Stimulated activated CD4-positive, alpha-beta T cell treated with anti-CD3 and anti-CD28 coated beads, TNF-alpha, amount 100 ng/mL, for 24 hours (primary cell): ENCODE data around the gene ADPRM.
"Not testable (repeated sequence)": the region's sequence is repeated elsewhere in the genome, so short reads cannot be mapped to it uniquely, and the experiment has no call there.

Source experiments
- DNase-seq, 3 experiments: peaks; one replicate each; pipeline ENCODE4 v3.0.0-alpha.2; 2020; ENCODE audit warnings: low read depth in 3 of 3

ADPRM gene

DNA sequence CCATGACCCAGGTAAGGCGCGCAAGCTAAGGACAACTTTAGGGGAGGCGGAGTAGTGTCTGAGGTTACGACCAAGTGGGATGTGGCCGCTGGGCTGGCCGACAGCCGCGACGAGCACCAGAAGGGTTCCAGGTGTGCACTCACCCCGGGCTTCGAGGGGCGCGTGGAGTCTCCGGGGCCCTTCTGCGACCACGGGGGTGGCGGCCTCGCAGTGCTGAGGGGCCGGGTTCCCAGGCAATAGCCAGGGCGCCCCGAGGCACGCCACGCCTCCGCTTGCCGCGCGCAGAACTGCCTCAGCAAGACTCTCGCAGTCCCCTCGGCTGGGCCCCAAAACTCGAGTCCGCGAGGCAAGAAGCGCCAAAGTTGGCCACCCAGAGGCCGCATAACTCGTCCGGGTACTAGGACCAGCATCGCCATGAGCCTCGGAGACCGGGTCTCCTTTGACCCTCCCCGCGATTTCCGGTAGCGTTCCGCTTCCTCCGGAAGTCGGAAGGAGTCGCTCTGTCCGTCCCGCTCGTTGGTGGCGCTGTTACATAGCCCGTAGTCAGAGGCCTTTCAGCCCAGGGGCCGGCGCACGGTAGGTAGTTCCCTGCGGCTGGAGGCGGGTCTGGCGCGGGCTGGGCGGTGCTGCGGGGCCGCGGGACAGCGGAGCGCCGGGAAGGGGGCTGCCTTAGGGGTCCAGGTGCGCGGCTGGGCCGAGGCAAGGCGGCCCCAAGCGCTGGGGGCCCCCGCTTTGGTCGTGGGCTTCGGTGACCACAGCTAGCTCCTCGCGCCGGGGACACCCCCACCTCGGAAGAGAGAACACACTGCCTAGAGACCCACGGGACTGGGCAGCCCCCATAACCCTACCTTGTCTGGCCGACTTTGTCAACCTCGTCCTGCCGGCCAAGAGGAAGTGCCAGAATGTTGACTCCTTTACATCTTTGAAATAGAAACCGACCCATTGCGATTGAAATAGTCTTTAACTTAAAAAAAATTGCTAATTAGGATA, at the start of gene ADPRM, which contains the start of gene SCO1:
ADPRM (plus strand) TSS at position 503 of the 990 bp plus-strand sequence. CDS start 7,333 bp downstream, outside the sequence.
SCO1 (minus strand) TSS at position 442 of the 990 bp plus-strand sequence; CDS start at position 416, 26 bp downstream.
- DNase-seq, result peak; percentile 85 to 89 (median 87)

GRCh38 chr17:10648381-10648780, 49.0 kb upstream of the ADPRM start:
- no peak for DNase-seq

GRCh38 chr17:10648956-10649355, 48.4 kb upstream of the ADPRM start:
- no peak for DNase-seq

DNA sequence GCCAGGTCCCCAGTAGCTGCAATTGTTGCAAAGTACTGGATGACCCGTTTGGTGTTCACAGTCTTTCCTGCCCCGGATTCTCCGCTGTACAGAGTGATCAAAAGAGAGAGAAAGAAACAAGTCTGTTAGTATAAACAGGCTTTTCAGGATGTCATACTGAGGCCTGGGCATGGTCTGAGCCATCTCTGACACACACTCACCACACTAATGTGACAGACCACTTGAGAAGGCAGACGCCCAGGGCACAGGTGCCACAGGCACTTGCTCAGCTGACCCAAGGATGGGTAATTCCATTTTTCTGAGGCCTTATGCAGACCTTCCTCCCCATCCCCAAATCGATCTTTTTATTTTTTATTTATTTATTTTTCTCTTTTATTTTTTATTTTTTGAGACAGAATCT, 47.8 kb upstream of the ADPRM start:
- no peak for DNase-seq

DNA sequence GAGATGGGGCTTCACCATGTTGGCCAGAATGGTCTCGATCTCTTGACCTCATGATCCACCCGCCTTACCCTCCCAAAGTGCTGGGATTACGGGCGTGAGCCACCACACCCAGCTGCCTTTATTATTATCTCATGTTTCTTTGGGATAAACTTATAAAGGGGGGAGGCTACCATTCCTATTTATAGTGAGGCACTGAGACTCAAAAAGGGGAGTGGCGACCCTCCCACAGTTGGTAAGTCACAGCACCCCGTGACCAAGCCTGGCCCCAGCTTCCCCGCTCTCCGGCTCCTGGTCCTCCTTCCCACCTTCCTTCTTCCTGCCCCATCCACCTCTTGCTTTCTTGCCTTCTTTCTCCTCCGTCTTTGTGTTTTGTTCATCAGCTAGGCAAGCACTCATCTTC, 45.5 kb upstream of the ADPRM start:
- DNase-seq, result no peak

DNA sequence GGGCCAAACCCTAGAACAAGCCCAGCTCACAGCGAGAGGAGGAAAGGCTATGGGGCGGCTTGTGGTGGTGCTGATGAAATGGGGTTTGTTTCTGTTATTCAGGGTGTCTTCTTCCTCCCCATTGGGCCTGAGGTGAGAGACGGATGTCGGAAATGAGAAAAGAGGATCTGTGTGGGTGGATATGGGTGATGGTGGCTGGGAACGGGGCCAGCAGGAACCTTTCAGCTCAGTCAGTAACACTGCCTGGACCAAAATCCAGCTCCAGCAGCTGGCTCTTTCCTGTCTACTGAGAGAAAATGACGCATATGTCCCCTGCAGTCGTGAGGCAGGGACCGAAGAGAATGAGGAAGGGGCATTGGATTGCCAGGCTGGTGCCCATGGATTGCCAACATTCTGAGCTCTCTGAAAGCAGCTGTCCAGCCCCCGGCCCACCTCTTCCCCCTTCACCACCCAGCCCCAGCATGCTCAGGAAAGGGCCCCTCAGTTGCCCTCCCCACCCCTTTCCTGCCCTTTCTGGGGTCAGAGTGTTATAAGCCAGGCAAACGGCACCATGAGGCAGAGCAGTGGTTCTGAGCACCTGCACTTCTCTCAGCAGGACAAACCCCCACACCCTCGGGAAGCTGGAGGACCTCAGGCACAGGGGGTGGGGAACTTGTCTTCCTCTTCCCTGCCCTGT, 44.3 kb upstream of the ADPRM start:
- DNase-seq, result no peak

- DNase-seq, result no peak
These were observed 43.4 kb upstream of the ADPRM start for GRCh38 chr17:10653987-10654386.

- DNase-seq, result no peak
These were observed 40.2 kb upstream of the ADPRM start, which contains the start of gene MYH3 for GRCh38 chr17:10657148-10657547. MYH3 (minus strand) TSS chr17:10657309; CDS start chr17:10655064, 2,245 bp downstream.

- no peak for DNase-seq
These were observed 39.5 kb upstream of the ADPRM start for GRCh38 chr17:10657879-10658278.

GRCh38 chr17:10661437-10661836, 36.0 kb upstream of the ADPRM start:
- DNase-seq, result no peak

GRCh38 chr17:10663231-10663630, 34.2 kb upstream of the ADPRM start:
- no peak for DNase-seq

DNA sequence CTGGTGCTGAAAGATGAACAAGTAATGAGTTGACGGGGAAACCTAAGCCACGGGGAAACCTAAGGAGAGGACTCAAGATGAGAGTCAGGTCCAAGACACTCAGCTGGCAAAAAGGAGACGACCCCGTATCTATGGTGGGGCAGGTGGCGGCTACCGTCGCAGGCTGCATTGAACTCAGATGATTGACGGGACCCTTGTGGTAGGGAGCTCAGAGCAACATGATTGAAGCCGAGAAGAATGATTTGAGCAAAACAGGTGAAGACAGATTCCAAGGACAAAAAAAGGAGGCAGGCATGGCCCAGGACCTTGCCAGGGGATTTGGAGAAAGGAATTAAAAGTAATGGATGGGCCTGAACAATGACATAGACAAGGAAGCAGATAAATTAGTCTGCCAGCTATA, 32.8 kb upstream of the ADPRM start:
- no peak for DNase-seq

DNA sequence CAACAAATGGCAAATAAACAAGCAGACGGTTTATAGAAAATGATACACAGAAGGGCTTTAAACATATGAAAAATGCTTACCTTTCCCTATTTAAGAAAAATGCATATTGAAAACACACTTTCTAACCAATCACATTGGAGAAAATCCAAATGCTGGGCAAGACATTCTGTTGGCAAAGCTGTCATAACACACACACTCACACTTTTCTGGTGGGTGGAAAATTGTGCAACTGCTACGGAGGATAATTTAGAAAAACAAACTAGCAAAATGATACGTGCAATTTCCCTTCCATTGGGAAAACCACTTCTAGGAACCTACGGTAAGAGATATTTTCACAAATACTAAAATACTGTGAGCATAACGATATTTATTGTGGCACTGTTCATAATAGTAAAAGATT, 30.5 kb upstream of the ADPRM start:
- no peak for DNase-seq

DNA sequence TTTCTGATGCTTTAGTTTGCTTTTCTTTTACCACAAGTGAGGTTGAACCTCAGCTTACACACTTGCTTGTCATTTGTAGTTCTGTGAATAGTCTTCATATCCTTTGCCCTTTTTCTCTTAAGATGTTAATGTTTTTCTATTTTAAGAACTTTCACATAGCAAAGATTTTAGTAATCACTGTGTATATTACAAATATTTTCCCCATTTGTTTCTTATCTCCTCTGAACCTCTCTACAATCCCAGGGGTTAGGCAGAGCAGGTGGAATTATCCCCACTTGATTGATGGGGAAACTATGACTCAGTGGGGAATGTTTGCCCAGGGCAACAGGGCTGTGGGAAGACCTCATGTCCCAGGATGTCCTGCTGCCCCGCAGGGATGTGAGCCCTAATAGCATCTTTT, 28.6 kb upstream of the ADPRM start:
- no peak for DNase-seq

DNA sequence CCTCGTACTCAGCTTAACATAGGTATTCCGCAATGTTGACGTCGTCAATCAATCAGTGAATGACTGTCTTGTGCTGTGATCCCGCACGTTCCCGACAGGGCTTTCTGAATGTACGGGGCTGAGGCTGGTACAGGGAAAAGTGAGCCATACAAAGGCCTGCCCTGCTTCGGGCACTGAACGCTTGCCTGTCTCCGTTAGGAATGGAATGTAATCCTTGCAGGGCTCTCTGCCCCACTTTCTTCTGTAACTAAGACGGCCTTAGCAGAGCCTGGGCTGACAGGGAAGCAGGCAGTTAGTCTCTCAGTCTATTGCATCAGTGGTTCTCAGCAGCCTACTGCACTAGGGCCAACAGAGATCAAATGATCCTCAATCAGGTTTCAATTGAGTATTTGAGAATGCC, 24.1 kb upstream of the ADPRM start:
- DNase-seq, result no peak

DNA sequence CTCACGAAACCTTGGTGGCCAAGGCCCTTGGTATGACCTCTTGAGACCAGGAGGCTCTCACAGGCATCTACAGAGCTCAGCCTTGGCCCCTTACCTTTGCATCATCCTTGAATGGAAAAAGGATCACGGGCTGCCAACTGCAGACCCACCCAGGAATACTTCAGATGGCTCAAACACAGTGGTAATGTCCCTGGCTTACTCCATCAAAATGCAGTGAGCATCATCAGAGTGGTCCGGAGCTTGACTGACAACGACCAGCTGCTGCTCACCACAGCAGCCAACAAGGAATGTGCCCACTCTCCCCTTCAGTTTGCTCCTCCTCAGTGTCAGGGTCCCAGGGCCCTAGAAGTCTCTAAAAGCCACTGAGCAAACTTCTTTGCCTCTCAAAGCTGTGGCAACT, 22.7 kb upstream of the ADPRM start:
- no peak for DNase-seq

GRCh38 chr17:10681866-10682446, 15.4 kb upstream of the ADPRM start:
- DNase-seq, result no peak

DNA sequence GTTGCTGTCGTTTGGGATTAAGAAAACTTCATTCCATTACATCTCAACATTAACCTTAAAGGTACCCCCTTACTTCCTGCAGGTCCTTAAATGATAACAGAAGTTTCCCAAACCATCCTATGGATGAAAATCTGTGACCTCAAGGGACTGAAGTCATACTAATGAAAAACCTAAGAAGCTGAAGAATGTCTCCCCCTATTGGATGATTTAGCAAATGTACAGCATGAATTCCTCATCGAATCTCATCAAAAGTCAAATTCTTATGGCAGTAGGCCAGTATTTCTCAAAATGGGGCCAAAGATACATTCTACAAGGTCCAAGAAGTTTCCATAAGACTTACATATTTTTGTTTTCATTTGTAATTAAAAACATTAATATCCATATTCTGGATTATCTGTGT, 13.5 kb upstream of the ADPRM start:
- no peak for DNase-seq

DNA sequence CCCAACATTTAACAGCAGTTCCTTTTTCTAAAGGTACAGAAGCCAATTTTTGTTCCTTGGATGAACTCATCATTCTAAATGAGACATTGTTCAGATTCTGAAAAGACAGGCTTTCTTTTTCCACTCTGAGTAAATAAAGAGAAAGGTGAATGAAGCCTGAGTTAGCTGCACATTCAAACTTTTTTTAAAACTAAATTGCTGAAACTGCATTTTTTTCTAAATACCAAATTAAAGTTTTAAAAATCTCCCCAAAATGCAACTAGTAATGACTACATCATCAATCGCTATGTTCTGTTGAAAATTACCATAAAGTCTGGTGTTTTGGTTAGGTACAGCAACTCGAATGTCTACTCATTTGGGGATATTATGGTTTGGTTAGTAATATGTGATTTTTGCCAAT, 9.9 kb upstream of the ADPRM start:
- DNase-seq, result no peak

DNA sequence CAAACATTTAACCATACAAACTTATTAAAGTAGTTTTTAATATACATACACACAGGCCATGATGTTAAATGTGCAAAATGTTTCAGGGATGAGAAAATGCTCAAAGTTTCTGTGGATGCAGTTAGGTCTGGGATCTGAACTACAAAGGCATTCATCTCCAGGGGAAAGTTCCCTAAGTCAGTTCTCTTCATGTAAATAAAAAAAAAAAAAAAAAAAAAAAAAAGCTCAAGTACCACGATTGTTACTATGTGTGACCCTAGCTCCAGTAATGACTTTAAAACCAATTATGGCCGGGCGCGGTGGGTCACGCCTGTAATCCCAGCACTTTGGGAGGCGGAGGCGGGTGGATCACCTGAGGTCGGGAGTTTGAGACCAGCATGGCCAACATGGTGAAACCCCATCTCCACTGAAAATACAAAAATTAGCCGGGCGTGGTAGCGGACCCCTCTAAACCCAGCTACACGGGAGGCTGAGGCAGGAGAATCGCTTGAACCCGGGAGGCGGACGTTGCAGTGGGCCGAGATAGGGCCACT, 1.5 kb upstream of the ADPRM start:
- not testable (repeated sequence) for DNase-seq

- no peak for DNase-seq
These were observed 863 bp downstream of the ADPRM start for GRCh38 chr17:10698096-10698818.
